ENCODE measurements around the gene CHST8.

GRCh38 chr19:33662391-33663092 is 40.8 kb downstream of the CHST8 start:
- TF ChIP-seq TCF12 (IDR thresholded peaks at IDR 0.05; ENCODE audit: low read depth) (no peak), NFIC (IDR thresholded peaks at IDR 0.05) (no peak), RAD21 (IDR thresholded peaks at IDR 0.05; ENCODE audit: low read depth) (no peak), YY1 (IDR thresholded peaks at IDR 0.05; ENCODE audit: low read depth) (no peak)
